H1 (cell line): ENCODE results near the gene ENO4. TPM values are rescaled to one million over a fixed set of nuclear protein-coding genes. Genes with fewer than 3 reads are reported as not detected.
A peak's percentile ranks its signal among the peaks of the same experiment; 100 is the strongest.

Experiments
- CTCF ChIA-PET: fragments of 300-600 bp; sonication (Branson Sonifier 250); formaldehyde crosslinking; loops from one replicate; lab custom pipeline; 2021; ENCODE audit not compliant: partially characterized antibody; lab: Charles Lee
- POLR2A ChIA-PET: fragments of 300-600 bp; sonication (Branson Sonifier 250); formaldehyde crosslinking; loops from one replicate; lab custom pipeline; 2021; ENCODE audit warnings: inconsistent platforms; ENCODE audit not compliant: partially characterized antibody; lab: Charles Lee
- DNase-seq, 2 experiments: peaks; one replicate each; pipeline versions ENCODE4 v3.0.0 to v3.0.0-alpha.2; 2010 to 2022; ENCODE audit warnings: low spot score in 2 of 2, low read depth in 1 of 2, mixed read lengths in 1 of 2
- FAIRE-seq: peaks from 2 replicates; lab custom pipeline; 2011; peaks lifted over from hg19 to GRCh38; lab: Jason Lieb, UNC
- H2AFZ ChIP-seq: 2 replicates; pipeline ENCODE4 v1.8.1; 2012; ENCODE audit warnings: low read length, inconsistent platforms
- H2AK5ac ChIP-seq: 2 replicates; pipeline ENCODE4 v1.6.1; 2013; ENCODE audit warnings: low read depth, low read length
- H2BK120ac ChIP-seq: replicated peaks from 2 replicates; pipeline ENCODE3; 2013; ENCODE audit warnings: low read depth, low read length, inconsistent platforms
- H2BK12ac ChIP-seq: 2 replicates; pipeline ENCODE4 v1.6.1; 2013; ENCODE audit warnings: low read depth, low read length
- H2BK15ac ChIP-seq: 2 replicates; pipeline ENCODE4 v1.6.1; 2013; ENCODE audit warnings: low read length
- H2BK20ac ChIP-seq: 2 replicates; pipeline ENCODE4 v1.6.1; 2013; ENCODE audit warnings: low read length
- H2BK5ac ChIP-seq: 2 replicates; pipeline ENCODE4 v1.6.1; 2013; ENCODE audit warnings: low read depth, low read length
- H3K14ac ChIP-seq: 2 replicates; pipeline ENCODE4 v1.6.1; 2013; ENCODE audit warnings: inconsistent platforms; ENCODE audit not compliant: insufficient read length
- H3K18ac ChIP-seq: 2 replicates; pipeline ENCODE4 v1.6.1; 2013; ENCODE audit warnings: low read length; ENCODE audit errors: extremely low read depth
- H3K23ac ChIP-seq: 2 replicates; pipeline ENCODE4 v1.6.1; 2013; ENCODE audit warnings: inconsistent platforms; ENCODE audit not compliant: insufficient read length
- H3K23me2 ChIP-seq: 2 replicates; pipeline ENCODE4 v1.6.1; 2013; ENCODE audit warnings: low read depth, low read length
- H3K27ac ChIP-seq: 2 replicates; pipeline ENCODE4 v1.6.1; 2011; ENCODE audit warnings: low read depth, low read length, inconsistent platforms
- H3K27me3 ChIP-seq, 4 experiments: replicated peaks in 1 of 4; 1 replicate in 1 of 4; 2 replicates in 3 of 4; pipeline versions ENCODE4 v1.6.1 to v1.8.1; 2011 to 2013; ENCODE audit warnings: low read length in 3 of 4, mild to moderate bottlenecking in 3 of 4, inconsistent platforms in 2 of 4, mixed read lengths in 2 of 4, moderate library complexity in 1 of 4; ENCODE audit not compliant: control insufficient read depth in 3 of 4, insufficient read depth in 3 of 4; ENCODE audit errors: extremely low read depth in 1 of 4
- H3K36me3 ChIP-seq, 4 experiments: 2 replicates each; pipeline versions ENCODE4 v1.6.1 to v1.8.1; 2011 to 2013; ENCODE audit warnings: mild to moderate bottlenecking in 4 of 4, low read length in 3 of 4, moderate library complexity in 2 of 4, control low read depth in 1 of 4, inconsistent platforms in 1 of 4; ENCODE audit not compliant: insufficient read depth in 4 of 4, control insufficient read depth in 2 of 4
- H3K4ac ChIP-seq: replicated peaks from 2 replicates; pipeline ENCODE3; 2013; ENCODE audit warnings: low read length, low read depth, mixed read lengths, inconsistent platforms; ENCODE audit not compliant: insufficient read length
- H3K4me1 ChIP-seq, 4 experiments: replicated peaks in 1 of 4; 1 replicate in 1 of 4; 2 replicates in 3 of 4; pipeline versions ENCODE4 v1.6.1 to v1.8.1; 2011 to 2013; ENCODE audit warnings: low read length in 3 of 4, inconsistent platforms in 2 of 4, mixed read lengths in 1 of 4; ENCODE audit not compliant: insufficient read depth in 4 of 4, control insufficient read depth in 3 of 4
- H3K4me2 ChIP-seq, 2 experiments: 2 replicates each; pipeline versions ENCODE4 v1.6.1 to v1.8.1; 2011 to 2013; ENCODE audit warnings: low read depth in 2 of 2, low read length in 2 of 2, control low read depth in 1 of 2, inconsistent platforms in 1 of 2, mild to moderate bottlenecking in 1 of 2; ENCODE audit not compliant: insufficient read depth in 1 of 2
- H3K4me3 ChIP-seq, 4 experiments: fragments of 200-600, 300-600 bp in 1 of 4; sonication (generic), shearing (Covaris generic), sonication (Bioruptor Twin) in 1 of 4; 2 replicates each; pipeline versions ENCODE4 v1.5.1 to v1.8.1; 2011 to 2016; ENCODE audit warnings: low read length in 4 of 4, low read depth in 3 of 4, control low read depth in 2 of 4, inconsistent platforms in 2 of 4, mild to moderate bottlenecking in 2 of 4, mixed read lengths in 1 of 4, moderate library complexity in 1 of 4; ENCODE audit not compliant: insufficient read depth in 2 of 4; ENCODE audit errors: extremely low read depth in 1 of 4
- H3K56ac ChIP-seq: replicated peaks from 2 replicates; pipeline ENCODE3; 2013; ENCODE audit warnings: low read depth, mild to moderate bottlenecking, mixed read lengths, low read length, inconsistent platforms; ENCODE audit not compliant: insufficient read length
- H3K79me1 ChIP-seq: 2 replicates; pipeline ENCODE4 v1.6.1; 2013; ENCODE audit warnings: low read depth, low read length, control low read depth
- H3K79me2 ChIP-seq, 2 experiments: 2 replicates each; pipeline versions ENCODE4 v1.6.1 to v1.8.1; 2012 to 2013; ENCODE audit warnings: low read length in 2 of 2, mild to moderate bottlenecking in 2 of 2, inconsistent platforms in 1 of 2; ENCODE audit not compliant: insufficient read depth in 2 of 2, control insufficient read depth in 1 of 2
- H3K9ac ChIP-seq, 4 experiments: replicated peaks in 1 of 4; 1 replicate in 1 of 4; 2 replicates in 3 of 4; pipeline versions ENCODE4 v1.6.1 to v1.8.1; 2011 to 2013; ENCODE audit warnings: low read depth in 3 of 4, low read length in 3 of 4, control low read depth in 2 of 4, mild to moderate bottlenecking in 2 of 4, moderate library complexity in 2 of 4, inconsistent platforms in 1 of 4; ENCODE audit errors: extremely low read depth in 1 of 4
- H3K9me3 ChIP-seq, 2 experiments: 2 replicates each; pipeline versions ENCODE4 v1.6.1 to v1.8.1; 2012 to 2013; ENCODE audit warnings: mild to moderate bottlenecking in 2 of 2, moderate library complexity in 2 of 2, control low read depth in 1 of 2, inconsistent platforms in 1 of 2, low read depth in 1 of 2, low read length in 1 of 2, mixed read lengths in 1 of 2; ENCODE audit not compliant: insufficient read depth in 2 of 2
- H4K20me1 ChIP-seq, 2 experiments: replicated peaks in 1 of 2; 2 replicates each; pipeline versions ENCODE3 to v1.8.1; 2011 to 2013; ENCODE audit warnings: inconsistent platforms in 2 of 2, low read length in 2 of 2, mild to moderate bottlenecking in 1 of 2; ENCODE audit not compliant: insufficient read depth in 2 of 2, control insufficient read depth in 1 of 2
- H4K5ac ChIP-seq: 2 replicates; pipeline ENCODE4 v1.6.1; 2013; ENCODE audit warnings: low read length, low read depth, mixed read lengths, inconsistent platforms; ENCODE audit not compliant: insufficient read length
- H4K8ac ChIP-seq: 2 replicates; pipeline ENCODE4 v1.8.0; 2013; ENCODE audit warnings: mild to moderate bottlenecking, moderate library complexity, low read length, inconsistent platforms; ENCODE audit not compliant: insufficient read depth; ENCODE audit errors: extremely low read depth
- H4K91ac ChIP-seq: replicated peaks from 2 replicates; pipeline ENCODE3; 2013; ENCODE audit warnings: low read length, mixed read lengths, inconsistent platforms; ENCODE audit not compliant: insufficient read length
- KDM1A ChIP-seq: fragments of 200-600, 300-600 bp; sonication (generic); IDR thresholded peaks from 2 replicates; pipeline ENCODE4 v1.7.1; 2016; ENCODE audit warnings: mild to moderate bottlenecking, low read length, borderline replicate concordance
- TCF12 ChIP-seq: IDR thresholded peaks from 2 replicates; pipeline ENCODE4 v1.6.1; 2011; ENCODE audit warnings: low read depth, mild to moderate bottlenecking, low read length
- WGBS, 2 experiments: shearing (Covaris generic) in 1 of 2; methylation state at CpG; one replicate each; pipeline versions ENCODE4 v1.1.6 to v1.1.7; 2013 to 2015; ENCODE audit warnings: low lambda C conversion rate in 2 of 2, mixed read lengths in 2 of 2, inconsistent platforms in 1 of 2, low coverage in 1 of 2, missing lambda C conversion rate in 1 of 2; ENCODE audit not compliant: insufficient replicate concordance in 2 of 2, insufficient coverage in 1 of 2, insufficient read length in 1 of 2; ENCODE audit errors: extremely low coverage in 1 of 2, missing lambda C conversion rate in 1 of 2; 5-methylcytosine and 5-hydroxymethylcytosine counted together
- polyA plus RNA-seq, 7 experiments: library from polyadenylated mRNA; depleted of rRNA in 3 of 7; stranded (reverse) in 5 of 7; unstranded in 2 of 7; fragments of >200 nt in 5 of 7; fragments of 200-250 nt in 2 of 7; gene quantifications; 1 replicate in 5 of 7; 2 replicates in 1 of 7; 4 replicates in 1 of 7; pipeline versions ENCODE4 v1.2.1 to v1.2.3, GENCODE V29; 2011 to 2013; ENCODE audit warnings: missing spikeins in 2 of 7, mixed read lengths in 2 of 7
- total RNA-seq: library from RNA; stranded (reverse); fragmentation: NEBNext Ultra II Directional; extraction: Animal tissue kit (Norgen Biotek cat#: 25700); gene quantifications from 2 replicates; pipeline ENCODE4 v1.2.1, GENCODE V29; 2021

Gene ENO4
- total and polyA plus RNA-seq, 2 of the 8 experiments (the other 6 are each of a cell fraction or from before 2014, with no cell fraction given) = 0.77 TPM; not detected in 1

GRCh38 chr10:116831086-116831485 lies 18.2 kb upstream of the ENO4 start:
- Histone ChIP-seq H3K79me1 (no peaks in the 10 kb centered on the region), H3K36me3 (no peaks in the 10 kb centered on the region; a peak in 1 of 8 replicates), H3K79me2 (no peaks in the 10 kb centered on the region), H3K14ac (no peak overlapping the region), H4K5ac (no peak overlapping the region), H4K20me1 (peaks cover 0 to 2% of the 10 kb centered on the region in 2 experiments), H3K18ac (no peak overlapping the region), H3K23ac (no peak overlapping the region), H2BK15ac (no peak overlapping the region), H3K23me2 (no peaks in the 10 kb centered on the region), H3K27me3 (no peaks in the 10 kb centered on the region), H2BK20ac (no peak overlapping the region), H3K4me1 (peaks cover 23 to 32% (median 26%) of the 10 kb centered on the region in 4 experiments), H3K56ac (no peak overlapping the region)
- ChIA-PET POLR2A (no interaction called here), CTCF (interaction anchor here (1.2 to 1.5 kb wide), 2 partner anchors 22 to 39 kb away, joined by 3 to 4 read pairs; no protein-coding TSS in a partner anchor)
- WGBS, 2 experiments = 94% methylated on average over 4 of the region's 4 CpGs; no CpG with 5 or more reads in 1 of the 2 experiments
- TF ChIP-seq KDM1A = peak; percentile 87; the same call in 1 of the 2 replicates
- no peak for TF ChIP-seq TCF12
- TF ChIP-seq, all 59 proteins: peak for 1
- Histone ChIP-seq H2AK5ac (no peak overlapping the region), H3K4ac (no peak overlapping the region), H3K9me3 (no peaks in the 10 kb centered on the region), H2BK120ac (no peak overlapping the region), H3K9ac (no peak overlapping the region), H3K4me2 (no peak overlapping the region), H4K91ac (no peak overlapping the region), H3K27ac (no peak overlapping the region), H2BK5ac (no peak overlapping the region), H2AFZ (no peak overlapping the region), H4K8ac (no peak overlapping the region), H2BK12ac (no peak overlapping the region), H3K4me3 (no peak overlapping the region)
- no peak for DNase-seq
- FAIRE-seq = no peak
